Measurements from ENCODE around the gene PLK1. TPM values are rescaled to one million over a fixed set of nuclear protein-coding genes. Genes with fewer than 3 reads are reported as not detected.

PLK1 gene
- total RNA-seq, 4 donors from 2014 or later, result 2.4 to 5.9 (median 4.4) TPM

DNA sequence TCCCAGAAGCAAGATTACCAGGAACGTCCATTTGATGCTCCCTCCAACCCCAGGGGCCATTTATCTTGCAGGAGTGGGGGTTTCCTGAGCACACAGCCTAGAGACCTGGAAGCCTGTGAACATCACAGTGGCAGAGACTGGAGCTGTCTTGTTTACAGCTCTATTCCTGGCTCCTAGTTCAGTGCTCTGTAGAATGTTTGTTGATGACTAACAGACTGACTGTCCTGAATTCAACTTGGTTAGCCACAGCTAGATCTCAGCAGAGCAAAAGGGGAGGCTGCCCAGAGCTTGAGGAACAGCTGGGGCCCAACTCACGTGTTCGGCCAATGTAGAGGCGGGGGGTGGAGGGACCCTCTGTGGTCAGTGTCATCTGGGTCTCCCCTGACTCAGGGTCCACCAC is 27.8 kb downstream of the PLK1 start:
- intact Hi-C loops (cut with DNase I; ENCODE audit: low total_unique reads), result no loop called here
- 84 to 87% methylated on average over 4 of the region's 4 CpGs for WGBS, 2 donors

DNA sequence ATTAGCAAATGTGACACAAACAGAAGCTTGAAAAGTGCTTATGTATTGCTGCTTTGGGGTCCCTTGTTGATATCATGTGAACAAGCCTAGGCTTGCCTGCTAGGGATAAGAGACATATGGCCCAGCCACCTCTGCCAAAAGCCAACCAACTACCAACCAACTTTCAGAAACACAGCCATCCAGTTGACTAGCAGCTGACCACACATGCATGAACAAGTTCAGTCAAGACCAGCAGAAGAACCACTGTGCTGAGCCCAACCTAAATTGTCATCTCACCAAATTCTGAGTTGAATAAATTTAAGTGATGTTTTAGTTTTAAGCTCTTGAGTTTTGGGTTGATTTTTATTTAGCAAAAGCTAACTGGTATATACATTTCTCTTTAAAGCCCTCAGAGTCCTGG is 30.8 kb downstream of the PLK1 start:
- intact Hi-C loops (cut with DNase I; ENCODE audit: low total_unique reads), result no loop called here
- TF ChIP-seq CTCF (IDR thresholded peaks at IDR 0.05) (no peak), POLR2A (IDR thresholded peaks at IDR 0.05) (no peak)
- H3K4me3 ChIP-seq (ENCODE audit: low read depth, poor library complexity, severe bottlenecking), result no peak overlapping the region
- no peak for DNase-seq (ENCODE audit: low spot score in 2 of 2)

More for the DNA sequence above, 27.8 kb downstream of the PLK1 start:
- no peak for DNase-seq (ENCODE audit: low spot score in 2 of 2)
- H3K4me3 ChIP-seq (ENCODE audit: low read depth, poor library complexity, severe bottlenecking), result no peak overlapping the region
- TF ChIP-seq POLR2A (IDR thresholded peaks at IDR 0.05), result no peak
- TF ChIP-seq CTCF (IDR thresholded peaks at IDR 0.05), result no peak

DNA sequence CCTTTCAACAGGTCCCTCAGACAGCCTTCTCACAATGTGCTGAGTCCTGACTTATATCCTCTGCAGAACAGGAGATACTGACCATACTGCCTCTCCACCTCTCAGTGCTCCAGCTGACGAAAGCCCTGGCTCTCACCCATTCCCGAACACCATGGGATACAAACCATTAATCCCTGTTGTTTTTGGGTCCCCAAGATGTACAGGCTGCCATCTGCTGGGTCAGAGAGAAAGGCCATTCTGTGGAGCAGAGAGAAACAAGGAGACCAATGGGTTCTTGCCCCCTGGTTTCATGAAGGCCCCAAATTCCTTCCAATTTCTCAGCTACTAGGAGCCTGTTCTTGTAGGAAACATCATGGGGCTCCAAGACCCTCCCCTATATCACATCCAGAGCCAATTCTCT is 31.3 kb downstream of the PLK1 start:
- intact Hi-C loops (cut with DNase I; ENCODE audit: low total_unique reads), result no loop called here
- TF ChIP-seq CTCF (IDR thresholded peaks at IDR 0.05) (no peak), POLR2A (IDR thresholded peaks at IDR 0.05) (no peak)
- no peak overlapping the region for H3K4me3 ChIP-seq (ENCODE audit: low read depth, poor library complexity, severe bottlenecking)
- WGBS, 2 donors, result 78 to 81% methylated on average over 2 of the region's 2 CpGs
- DNase-seq (ENCODE audit: low spot score in 2 of 2), result no peak

DNA sequence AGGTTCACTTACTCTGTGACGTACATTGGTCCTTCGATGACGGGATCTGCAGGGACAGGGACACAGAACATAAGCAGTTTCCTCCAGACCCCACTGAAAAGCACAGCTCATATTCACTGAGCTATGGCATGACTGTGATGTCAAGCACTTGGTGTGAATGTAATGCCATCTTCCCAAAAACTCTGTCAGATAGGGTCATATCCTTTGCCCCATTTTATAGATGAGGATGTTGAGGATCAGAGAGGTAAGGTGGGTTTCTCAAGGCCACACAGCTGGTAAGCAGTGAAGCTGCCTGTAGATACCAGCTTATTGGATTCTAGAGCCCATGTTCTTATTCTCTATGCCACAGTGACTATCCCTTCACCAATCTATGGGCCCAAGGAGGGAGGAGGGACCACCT is 31.8 kb downstream of the PLK1 start:
- DNase-seq (ENCODE audit: low spot score in 2 of 2), result no peak
- WGBS, 2 donors, result 94 to 98% methylated on average over 3 of the region's 3 CpGs
- no peak overlapping the region for H3K4me3 ChIP-seq (ENCODE audit: low read depth, poor library complexity, severe bottlenecking)
- intact Hi-C loops (cut with DNase I; ENCODE audit: low total_unique reads), result no loop called here
- TF ChIP-seq CTCF (IDR thresholded peaks at IDR 0.05), result no peak
- TF ChIP-seq POLR2A (IDR thresholded peaks at IDR 0.05), result no peak

- WGBS, 2 donors, result 59 to 73% methylated on average over 4 of the region's 4 CpGs
- no peak for DNase-seq (ENCODE audit: low spot score in 2 of 2)
- intact Hi-C loops (cut with DNase I; ENCODE audit: low total_unique reads), result no loop called here
- TF ChIP-seq CTCF (IDR thresholded peaks at IDR 0.05), result no peak
- no peak for TF ChIP-seq POLR2A (IDR thresholded peaks at IDR 0.05)
- H3K4me3 ChIP-seq (ENCODE audit: low read depth, poor library complexity, severe bottlenecking), result no peak overlapping the region
Measured at GRCh38 chr16:23711785-23712184, 33.1 kb downstream of the PLK1 start.

DNA sequence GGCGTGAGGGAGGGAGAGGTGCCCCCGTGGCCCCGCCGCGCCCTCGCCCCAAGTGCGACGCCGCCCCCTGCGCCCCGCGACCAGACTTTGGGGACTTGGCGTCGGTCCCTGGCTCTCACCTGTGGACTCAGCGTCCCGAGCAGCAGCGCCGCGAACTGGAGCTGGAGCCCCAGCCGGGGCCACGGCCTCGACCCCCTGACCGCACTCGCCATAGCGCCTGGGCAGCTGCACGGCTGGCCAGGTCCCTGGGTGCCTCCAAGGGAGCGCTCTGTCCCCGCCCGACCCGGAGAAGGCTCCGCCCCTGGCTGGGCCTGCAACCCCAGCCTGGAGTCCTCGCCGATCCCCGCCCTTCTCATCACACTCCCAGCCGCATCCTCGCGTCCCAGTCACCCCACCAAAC is 34.3 kb downstream of the PLK1 start, which contains the start of gene ERN2:
Gene ERN2, minus strand, starts transcription at position 247 of the 400 bp plus-strand sequence. Its CDS starts 35 bp downstream, at position 212.
- no peak for DNase-seq (ENCODE audit: low spot score in 2 of 2)
- no peak within 1 kb of the TSS for H3K4me3 ChIP-seq (ENCODE audit: low read depth, poor library complexity, severe bottlenecking)
- TF ChIP-seq POLR2A (IDR thresholded peaks at IDR 0.05), result no peak
- no peak for TF ChIP-seq CTCF (IDR thresholded peaks at IDR 0.05)
- WGBS, 2 donors, result 5 to 6% methylated on average over 11 to 18 of the region's 37 CpGs
- intact Hi-C loops (cut with DNase I; ENCODE audit: low total_unique reads), result no loop called here

All from lower leg skin (tissue), 4 donors.